HepG2 (cell line): ENCODE measurements around the gene TNFRSF18. TPM values are rescaled to one million over a fixed set of nuclear protein-coding genes. Genes with fewer than 3 reads are reported as not detected.
A peak's percentile ranks its signal among the peaks of the same experiment; 100 is the strongest.

ENCODE experiments used
- GATAD2A ChIP-seq: IDR thresholded peaks from 2 replicates; pipeline ENCODE4 v1.6.1; 2016
- KDM2A ChIP-seq: sonication (generic); formaldehyde crosslinking; IDR thresholded peaks from 2 replicates; pipeline ENCODE4 v1.4.0; 2020; ENCODE audit warnings: low read depth, missing genetic modification reagents, borderline replicate concordance
- NRL ChIP-seq: sonication (generic); formaldehyde crosslinking; IDR thresholded peaks from 2 replicates; pipeline ENCODE4 v1.5.0; 2020; ENCODE audit warnings: missing genetic modification reagents, mild to moderate bottlenecking, moderate library complexity, borderline replicate concordance
- PCBP1 ChIP-seq: fragments of 200-400 bp; formaldehyde crosslinking; IDR thresholded peaks from 2 replicates; pipeline ENCODE4 v1.6.1; 2017; ENCODE audit warnings: mild to moderate bottlenecking, low read depth, low read length, borderline replicate concordance
- RBFOX2 ChIP-seq: fragments of 200-400 bp; formaldehyde crosslinking; IDR thresholded peaks from 2 replicates; pipeline ENCODE4 v1.6.1; 2017; ENCODE audit warnings: low read depth, mild to moderate bottlenecking, low read length
- SNRNP70 ChIP-seq: fragments of 200-400 bp; formaldehyde crosslinking; IDR thresholded peaks from 2 replicates; pipeline ENCODE4 v1.6.1; 2017; ENCODE audit warnings: mild to moderate bottlenecking, low read depth, low read length, moderate library complexity
- SOX13 ChIP-seq, 3 experiments: fragments of 450-650 bp in 1 of 3; sonication (generic) in 1 of 3; formaldehyde crosslinking in 1 of 3; IDR thresholded peaks in 2 of 3; conservative IDR thresholded peaks in 1 of 3; 2 replicates each; pipeline versions ENCODE4 v1.5.0 to v1.6.1; 2016 to 2020; ENCODE audit warnings: antibody characterized with exemption in 1 of 3, mild to moderate bottlenecking in 1 of 3, missing compliant biosample characterization in 1 of 3, missing genetic modification reagents in 1 of 3, moderate library complexity in 1 of 3
- SOX5 ChIP-seq: IDR thresholded peaks from 2 replicates; pipeline ENCODE4 v1.6.1; 2016; ENCODE audit warnings: borderline replicate concordance
- SOX6 ChIP-seq, 2 experiments: fragments of 450-650 bp in 1 of 2; sonication (generic) in 1 of 2; formaldehyde crosslinking in 1 of 2; IDR thresholded peaks; 2 replicates each; pipeline versions ENCODE4 v1.4.0 to v1.6.1; 2017 to 2020; ENCODE audit warnings: antibody characterized with exemption in 1 of 2, mild to moderate bottlenecking in 1 of 2, missing genetic modification reagents in 1 of 2
- TCF7 ChIP-seq: sonication (generic); IDR thresholded peaks from 2 replicates; pipeline ENCODE4 v1.6.1; 2016; ENCODE audit warnings: antibody characterized with exemption, low read depth
- THYN1 ChIP-seq: sonication (generic); formaldehyde crosslinking; IDR thresholded peaks from 2 replicates; pipeline ENCODE4 v1.8.1; 2023; ENCODE audit warnings: low read depth, mild to moderate bottlenecking, moderate library complexity, missing genetic modification reagents, borderline replicate concordance
- TRIM24 ChIP-seq: sonication (generic); formaldehyde crosslinking; IDR thresholded peaks from 2 replicates; pipeline ENCODE4 v1.8.0; 2022; ENCODE audit warnings: mild to moderate bottlenecking, missing genetic modification reagents
- ZBTB7B ChIP-seq: sonication (generic); formaldehyde crosslinking; IDR thresholded peaks from 2 replicates; pipeline ENCODE4 v1.4.0; 2020; ENCODE audit warnings: missing genetic modification reagents
- ZNF326 ChIP-seq: sonication (generic); formaldehyde crosslinking; IDR thresholded peaks from 2 replicates; pipeline ENCODE4 v1.4.0; 2020; ENCODE audit warnings: missing genetic modification reagents, borderline replicate concordance
- polyA plus RNA-seq, 8 experiments: library from polyadenylated mRNA; depleted of rRNA in 3 of 8; stranded (reverse) in 7 of 8; unstranded in 1 of 8; fragments of >200 nt; fragmentation: Illumina TruSeq in 4 of 8; extraction: Trizol in 4 of 8; gene quantifications; 2 replicates each; pipeline versions ENCODE4 v1.2.1 to v1.2.3, GENCODE V29; 2011 to 2016; ENCODE audit warnings: low read depth in 4 of 8, missing spikeins in 1 of 8, mixed read lengths in 1 of 8; ENCODE audit not compliant: insufficient read depth in 1 of 8
- total RNA-seq, 5 experiments: library from RNA; depleted of rRNA; stranded (reverse); fragments of >200 nt; fragmentation: Illumina TruSeq; extraction: Trizol; gene quantifications; 2 replicates each; pipeline ENCODE4 v1.2.3, GENCODE V29; 2016; ENCODE audit warnings: low read depth in 1 of 5
- TF ChIP-seq, protein P1 (sequence below): IDR thresholded peaks from 2 replicates; pipeline ENCODE4 v1.6.1; 2018; ENCODE audit warnings: missing genetic modification reagents, mild to moderate bottlenecking, missing compliant biosample characterization
- TF ChIP-seq, protein P2 (sequence below): sonication (generic); formaldehyde crosslinking; IDR thresholded peaks from 2 replicates; pipeline ENCODE4 v1.4.0; 2020; ENCODE audit warnings: missing genetic modification reagents, mild to moderate bottlenecking, borderline replicate concordance
- TF ChIP-seq, protein P3 (sequence below): sonication (generic); formaldehyde crosslinking; IDR thresholded peaks from 2 replicates; pipeline ENCODE4 v1.5.0; 2020; ENCODE audit warnings: mild to moderate bottlenecking, missing genetic modification reagents, borderline replicate concordance
- TF ChIP-seq, protein P4 (sequence below): sonication (generic); formaldehyde crosslinking; IDR thresholded peaks from 2 replicates; pipeline ENCODE4 v1.5.0; 2020; ENCODE audit warnings: missing genetic modification reagents

TNFRSF18 gene
- total and polyA plus RNA-seq, 2 of the 13 experiments (the other 11 are each of a cell fraction or from before 2014, with no cell fraction given), result not detected

DNA sequence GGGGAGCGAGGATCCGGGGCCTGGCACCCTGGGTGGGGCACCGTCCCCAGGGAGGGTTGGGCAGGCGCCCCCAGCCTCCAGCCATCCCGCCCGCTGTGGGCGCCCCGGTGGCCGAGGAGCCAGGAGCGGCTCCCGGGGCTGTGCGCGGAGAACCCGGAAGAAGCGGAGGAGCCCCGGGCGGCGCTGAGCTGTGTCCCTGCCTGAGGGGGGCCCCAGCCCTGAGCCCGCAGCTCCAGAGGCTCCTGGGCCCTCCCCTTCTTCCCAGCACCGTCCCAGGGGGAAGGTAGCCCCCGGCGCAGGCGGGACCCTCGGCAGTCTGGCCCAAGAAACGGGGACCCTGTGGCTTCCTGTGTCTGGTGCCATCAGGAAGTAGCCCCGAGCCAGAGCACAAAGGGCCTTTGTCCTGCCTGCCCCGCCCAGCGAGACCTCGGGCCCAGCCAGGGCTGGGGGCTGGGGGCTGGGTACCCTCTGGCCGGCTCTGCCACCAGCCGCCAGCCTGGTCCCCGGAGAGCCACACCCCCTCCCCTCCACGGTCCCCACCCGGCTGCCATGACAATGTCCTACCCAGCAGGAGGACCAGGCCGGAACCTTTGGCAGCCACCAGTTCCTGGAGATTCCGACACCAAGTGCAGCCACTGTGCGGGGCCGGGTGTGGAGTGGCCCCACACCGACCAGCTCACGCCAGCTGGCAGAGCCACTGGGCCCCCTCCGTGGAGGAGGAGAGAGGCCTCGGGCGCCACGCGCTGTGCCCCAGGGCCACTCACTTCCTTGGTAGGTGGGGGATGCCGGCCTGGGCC lies 48.3 kb downstream of the TNFRSF18 start (continued):
- TF ChIP-seq ZBTB7B (peak; percentile 88), TCF7 (no peak), TRIM24 (CRISPR knock-in tag) (no peak), SOX5 (peak; percentile 70; the same call in 1 of the 2 replicates), SNRNP70 (no peak), SOX6 (IDR thresholded peaks at IDR 0.05) (no peak), SOX6 (CRISPR knock-in tag; IDR thresholded peaks at IDR 0.05) (peak; percentile 64), NRL (peak; percentile 12; the same call in 1 of the 2 replicates), PCBP1 (0 out of 2 replicates have a peak, but pooled peaks have one; percentile 5), RBFOX2 (peak; percentile 75), THYN1 (CRISPR knock-in tag) (no peak), ZNF326 (CRISPR knock-in tag) (no peak), GATAD2A (peak; percentile 66; the same call in 1 of the 2 replicates), SOX13 (IDR thresholded peaks at IDR 0.05) (no peak), SOX13 (CRISPR knock-in tag; conservative IDR thresholded peaks at IDR 0.05 in 1 of 2, IDR thresholded peaks at IDR 0.05 in 1 of 2) (peak in 1 of 2 experiments; percentile 74; a peak in 2 of 4 replicates), KDM2A (CRISPR knock-in tag) (peak; percentile 63; the same call in 1 of the 2 replicates)
- TF ChIP-seq, protein P1, sequence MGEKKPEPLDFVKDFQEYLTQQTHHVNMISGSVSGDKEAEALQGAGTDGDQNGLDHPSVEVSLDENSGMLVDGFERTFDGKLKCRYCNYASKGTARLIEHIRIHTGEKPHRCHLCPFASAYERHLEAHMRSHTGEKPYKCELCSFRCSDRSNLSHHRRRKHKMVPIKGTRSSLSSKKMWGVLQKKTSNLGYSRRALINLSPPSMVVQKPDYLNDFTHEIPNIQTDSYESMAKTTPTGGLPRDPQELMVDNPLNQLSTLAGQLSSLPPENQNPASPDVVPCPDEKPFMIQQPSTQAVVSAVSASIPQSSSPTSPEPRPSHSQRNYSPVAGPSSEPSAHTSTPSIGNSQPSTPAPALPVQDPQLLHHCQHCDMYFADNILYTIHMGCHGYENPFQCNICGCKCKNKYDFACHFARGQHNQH (CRISPR knock-in tag), result peak; percentile 35; the same call in 1 of the 2 replicates
- TF ChIP-seq, protein P2, sequence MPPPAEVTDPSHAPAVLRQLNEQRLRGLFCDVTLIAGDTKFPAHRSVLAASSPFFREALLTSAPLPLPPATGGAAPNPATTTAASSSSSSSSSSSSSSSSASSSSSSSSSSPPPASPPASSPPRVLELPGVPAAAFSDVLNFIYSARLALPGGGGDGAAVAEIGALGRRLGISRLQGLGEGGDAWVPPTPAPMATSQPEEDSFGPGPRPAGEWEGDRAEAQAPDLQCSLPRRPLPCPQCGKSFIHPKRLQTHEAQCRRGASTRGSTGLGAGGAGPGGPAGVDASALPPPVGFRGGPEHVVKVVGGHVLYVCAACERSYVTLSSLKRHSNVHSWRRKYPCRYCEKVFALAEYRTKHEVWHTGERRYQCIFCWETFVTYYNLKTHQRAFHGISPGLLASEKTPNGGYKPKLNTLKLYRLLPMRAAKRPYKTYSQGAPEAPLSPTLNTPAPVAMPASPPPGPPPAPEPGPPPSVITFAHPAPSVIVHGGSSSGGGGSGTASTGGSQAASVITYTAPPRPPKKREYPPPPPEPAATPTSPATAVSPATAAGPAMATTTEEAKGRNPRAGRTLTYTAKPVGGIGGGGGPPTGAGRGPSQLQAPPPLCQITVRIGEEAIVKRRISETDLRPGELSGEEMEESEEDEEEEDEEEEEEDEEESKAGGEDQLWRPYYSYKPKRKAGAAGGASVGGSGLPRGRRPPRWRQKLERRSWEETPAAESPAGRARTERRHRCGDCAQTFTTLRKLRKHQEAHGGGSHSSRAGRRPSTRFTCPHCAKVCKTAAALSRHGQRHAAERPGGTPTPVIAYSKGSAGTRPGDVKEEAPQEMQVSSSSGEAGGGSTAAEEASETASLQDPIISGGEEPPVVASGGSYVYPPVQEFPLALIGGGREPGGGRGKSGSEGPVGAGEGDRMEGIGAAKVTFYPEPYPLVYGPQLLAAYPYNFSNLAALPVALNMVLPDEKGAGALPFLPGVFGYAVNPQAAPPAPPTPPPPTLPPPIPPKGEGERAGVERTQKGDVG (CRISPR knock-in tag), result 0 out of 2 replicates have a peak, but pooled peaks have one; percentile 54
- TF ChIP-seq, protein P3, sequence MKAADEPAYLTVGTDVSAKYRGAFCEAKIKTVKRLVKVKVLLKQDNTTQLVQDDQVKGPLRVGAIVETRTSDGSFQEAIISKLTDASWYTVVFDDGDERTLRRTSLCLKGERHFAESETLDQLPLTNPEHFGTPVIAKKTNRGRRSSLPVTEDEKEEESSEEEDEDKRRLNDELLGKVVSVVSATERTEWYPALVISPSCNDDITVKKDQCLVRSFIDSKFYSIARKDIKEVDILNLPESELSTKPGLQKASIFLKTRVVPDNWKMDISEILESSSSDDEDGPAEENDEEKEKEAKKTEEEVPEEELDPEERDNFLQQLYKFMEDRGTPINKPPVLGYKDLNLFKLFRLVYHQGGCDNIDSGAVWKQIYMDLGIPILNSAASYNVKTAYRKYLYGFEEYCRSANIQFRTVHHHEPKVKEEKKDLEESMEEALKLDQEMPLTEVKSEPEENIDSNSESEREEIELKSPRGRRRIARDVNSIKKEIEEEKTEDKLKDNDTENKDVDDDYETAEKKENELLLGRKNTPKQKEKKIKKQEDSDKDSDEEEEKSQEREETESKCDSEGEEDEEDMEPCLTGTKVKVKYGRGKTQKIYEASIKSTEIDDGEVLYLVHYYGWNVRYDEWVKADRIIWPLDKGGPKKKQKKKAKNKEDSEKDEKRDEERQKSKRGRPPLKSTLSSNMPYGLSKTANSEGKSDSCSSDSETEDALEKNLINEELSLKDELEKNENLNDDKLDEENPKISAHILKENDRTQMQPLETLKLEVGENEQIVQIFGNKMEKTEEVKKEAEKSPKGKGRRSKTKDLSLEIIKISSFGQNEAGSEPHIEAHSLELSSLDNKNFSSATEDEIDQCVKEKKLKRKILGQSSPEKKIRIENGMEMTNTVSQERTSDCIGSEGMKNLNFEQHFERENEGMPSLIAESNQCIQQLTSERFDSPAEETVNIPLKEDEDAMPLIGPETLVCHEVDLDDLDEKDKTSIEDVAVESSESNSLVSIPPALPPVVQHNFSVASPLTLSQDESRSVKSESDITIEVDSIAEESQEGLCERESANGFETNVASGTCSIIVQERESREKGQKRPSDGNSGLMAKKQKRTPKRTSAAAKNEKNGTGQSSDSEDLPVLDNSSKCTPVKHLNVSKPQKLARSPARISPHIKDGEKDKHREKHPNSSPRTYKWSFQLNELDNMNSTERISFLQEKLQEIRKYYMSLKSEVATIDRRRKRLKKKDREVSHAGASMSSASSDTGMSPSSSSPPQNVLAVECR (CRISPR knock-in tag), result peak; percentile 41; the same call in 1 of the 2 replicates
- TF ChIP-seq, protein P4, sequence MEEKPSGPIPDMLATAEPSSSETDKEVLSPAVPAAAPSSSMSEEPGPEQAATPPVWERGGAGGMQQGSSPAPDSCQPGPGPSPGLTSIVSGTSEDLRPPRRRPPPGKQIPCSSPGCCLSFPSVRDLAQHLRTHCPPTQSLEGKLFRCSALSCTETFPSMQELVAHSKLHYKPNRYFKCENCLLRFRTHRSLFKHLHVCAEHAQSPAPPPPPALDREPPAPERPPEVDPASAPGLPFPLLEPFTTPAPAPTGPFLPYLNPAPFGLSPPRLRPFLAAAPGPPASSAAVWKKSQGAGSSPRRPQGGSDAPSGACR (CRISPR knock-in tag), result 0 out of 2 replicates have a peak, but pooled peaks have one; percentile 26
